Omental fat pad (tissue), 4 donors: ENCODE results near the gene MLX. TPM values are rescaled to one million over a fixed set of nuclear protein-coding genes. Genes with fewer than 3 reads are reported as not detected.
"Not testable (repeated sequence)": the region's sequence is repeated elsewhere in the genome, so short reads cannot be mapped to it uniquely, and the experiment has no call there.

ENCODE experiments used
- ATAC-seq: fragments of 150-250 bp; one replicate; pipeline ENCODE4 v1.9.1; 2016; ENCODE audit warnings: mild to moderate bottlenecking, moderate library complexity; ENCODE audit not compliant: low FRiP score
- DNase-seq: peaks from one replicate; pipeline ENCODE4 v3.0.0-alpha.2; 2019; ENCODE audit warnings: low spot score
- total RNA-seq, 4 donors: library from RNA; depleted of rRNA; stranded (reverse); fragments of >200 nt; gene quantifications; one replicate each; pipeline ENCODE4 v1.1.0, GENCODE V29; 2016
- TF ChIP-seq, protein P1 (sequence below), 3 donors: fragments of 450-650 bp; IDR thresholded peaks; one replicate each; pipeline ENCODE4 v1.5.1; 2016 to 2017; ENCODE audit warnings: antibody characterized with exemption in 3 of 3, mild to moderate bottlenecking in 3 of 3, moderate library complexity in 2 of 3

The MLX gene
- total RNA-seq, 4 donors from 2014 or later: 41.8 to 53.0 (median 50.3) TPM

DNA sequence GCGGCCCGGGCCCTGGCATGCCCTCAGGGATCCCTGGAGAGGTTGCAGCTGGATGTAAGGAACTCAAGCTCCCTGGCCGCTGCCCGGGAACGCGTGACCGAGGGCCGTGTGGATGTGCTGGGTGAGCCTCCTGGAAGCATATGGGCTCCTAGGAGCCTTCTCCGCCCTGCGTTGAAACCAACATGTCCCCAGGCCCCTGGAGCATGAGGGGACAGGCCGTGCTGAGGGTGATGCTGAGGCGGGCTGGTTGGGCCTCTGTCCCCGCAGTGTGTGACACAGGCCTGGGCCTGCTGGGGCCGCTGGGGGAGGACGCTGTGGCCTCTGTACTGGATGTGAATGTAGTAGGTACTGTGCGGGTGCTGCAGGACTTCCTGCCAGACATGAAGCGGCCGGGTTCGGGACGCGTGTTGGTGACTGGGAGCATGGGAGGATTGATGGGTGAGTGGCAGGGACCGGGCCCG is 19.9 kb upstream of the MLX start:
- no peak for ATAC-seq
- DNase-seq: no peak
- TF ChIP-seq, protein P1, sequence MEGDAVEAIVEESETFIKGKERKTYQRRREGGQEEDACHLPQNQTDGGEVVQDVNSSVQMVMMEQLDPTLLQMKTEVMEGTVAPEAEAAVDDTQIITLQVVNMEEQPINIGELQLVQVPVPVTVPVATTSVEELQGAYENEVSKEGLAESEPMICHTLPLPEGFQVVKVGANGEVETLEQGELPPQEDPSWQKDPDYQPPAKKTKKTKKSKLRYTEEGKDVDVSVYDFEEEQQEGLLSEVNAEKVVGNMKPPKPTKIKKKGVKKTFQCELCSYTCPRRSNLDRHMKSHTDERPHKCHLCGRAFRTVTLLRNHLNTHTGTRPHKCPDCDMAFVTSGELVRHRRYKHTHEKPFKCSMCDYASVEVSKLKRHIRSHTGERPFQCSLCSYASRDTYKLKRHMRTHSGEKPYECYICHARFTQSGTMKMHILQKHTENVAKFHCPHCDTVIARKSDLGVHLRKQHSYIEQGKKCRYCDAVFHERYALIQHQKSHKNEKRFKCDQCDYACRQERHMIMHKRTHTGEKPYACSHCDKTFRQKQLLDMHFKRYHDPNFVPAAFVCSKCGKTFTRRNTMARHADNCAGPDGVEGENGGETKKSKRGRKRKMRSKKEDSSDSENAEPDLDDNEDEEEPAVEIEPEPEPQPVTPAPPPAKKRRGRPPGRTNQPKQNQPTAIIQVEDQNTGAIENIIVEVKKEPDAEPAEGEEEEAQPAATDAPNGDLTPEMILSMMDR (IDR thresholded peaks at IDR 0.05): no peak

- TF ChIP-seq, protein P1 (IDR thresholded peaks at IDR 0.05): no peak
- no peak for DNase-seq
- no peak for ATAC-seq
Measured at GRCh38 chr17:42547698-42548069, 19.2 kb upstream of the MLX start.

GRCh38 chr17:42548070-42548837 is 18.6 kb upstream of the MLX start:
- TF ChIP-seq, protein P1 (IDR thresholded peaks at IDR 0.05): no peak
- ATAC-seq (peak; percentile 79), DNase-seq (peak; percentile 60)

- no peak for DNase-seq
- ATAC-seq: no peak
- TF ChIP-seq, protein P1 (IDR thresholded peaks at IDR 0.05): no peak
Measured at GRCh38 chr17:42548993-42549755, 17.7 kb upstream of the MLX start.

DNA sequence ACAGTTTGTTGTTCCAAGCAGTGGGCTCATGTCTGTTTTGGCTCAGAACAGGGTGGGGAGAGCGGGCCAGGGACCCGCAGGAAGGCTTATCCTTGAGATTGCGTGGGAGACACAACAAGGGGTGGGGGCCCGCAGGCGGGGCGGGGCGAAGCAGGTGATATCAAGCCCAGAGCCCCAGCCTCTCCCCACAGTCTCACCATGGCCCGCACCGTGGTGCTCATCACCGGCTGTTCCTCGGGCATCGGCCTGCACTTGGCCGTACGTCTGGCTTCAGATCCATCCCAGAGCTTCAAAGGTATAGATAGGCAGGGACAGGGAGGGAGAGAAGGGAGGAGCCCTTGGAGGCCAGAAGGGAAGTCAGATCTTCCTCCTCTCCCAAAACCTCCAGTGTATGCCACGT is 14.2 kb upstream of the MLX start, which contains the start of gene HSD17B1:
Gene HSD17B1, plus strand, starts transcription at position 188 of the 400 bp plus-strand sequence. Its CDS starts 11 bp downstream, at position 199.
- not testable (repeated sequence) for DNase-seq, ATAC-seq

DNA sequence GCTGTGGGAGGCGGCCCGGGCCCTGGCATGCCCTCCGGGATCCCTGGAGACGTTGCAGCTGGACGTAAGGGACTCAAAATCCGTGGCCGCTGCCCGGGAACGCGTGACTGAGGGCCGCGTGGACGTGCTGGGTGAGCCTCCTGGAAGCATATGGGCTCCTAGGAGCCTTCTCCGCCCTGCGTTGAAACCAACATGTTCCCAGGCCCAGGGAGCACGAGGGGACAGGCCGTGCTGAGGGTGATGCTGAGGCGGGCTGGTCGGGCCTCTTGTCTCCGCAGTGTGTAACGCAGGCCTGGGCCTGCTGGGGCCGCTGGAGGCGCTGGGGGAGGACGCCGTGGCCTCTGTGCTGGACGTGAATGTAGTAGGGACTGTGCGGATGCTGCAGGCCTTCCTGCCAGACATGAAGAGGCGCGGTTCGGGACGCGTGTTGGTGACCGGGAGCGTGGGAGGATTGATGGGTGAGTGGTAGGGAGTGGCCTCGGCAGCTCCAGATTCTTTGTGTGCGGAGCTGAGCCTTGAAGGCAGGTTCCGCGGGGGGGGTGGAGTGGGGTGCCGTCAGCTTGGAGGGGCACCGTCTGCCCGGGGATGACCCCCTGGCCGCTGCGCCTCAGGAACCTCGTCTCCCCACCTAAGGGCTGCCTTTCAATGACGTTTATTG is 13.6 kb upstream of the MLX start:
- TF ChIP-seq, protein P1 (IDR thresholded peaks at IDR 0.05): no peak
- no peak for ATAC-seq
- DNase-seq: no peak

- TF ChIP-seq, protein P1 (IDR thresholded peaks at IDR 0.05): no peak
- no peak for DNase-seq
- ATAC-seq: peak; percentile 12
Measured at GRCh38 chr17:42553866-42554249, 13.0 kb upstream of the MLX start.
